Thoracic aorta (tissue), 2 donors: ENCODE results near the gene CFAP99. TPM values are rescaled to one million over a fixed set of nuclear protein-coding genes. Genes with fewer than 3 reads are reported as not detected.
A peak's percentile ranks its signal among the peaks of the same experiment; 100 is the strongest.

Experiments
- ATAC-seq: fragments of 150-250 bp; one replicate; pipeline ENCODE4 v1.8.0; 2017; ENCODE audit warnings: low read depth; ENCODE audit not compliant: insufficient number of reproducible peaks, low FRiP score
- DNase-seq: peaks from one replicate; pipeline ENCODE4 v3.0.0-alpha.2; 2020; ENCODE audit warnings: low spot score
- H3K27ac ChIP-seq, 2 donors: fragments of 200-600 bp; sonication (generic); 1 replicate in 1 of 2; 2 replicates in 1 of 2; pipeline ENCODE4 v1.5.1; 2016; ENCODE audit warnings: mild to moderate bottlenecking in 2 of 2, moderate library complexity in 2 of 2
- H3K27me3 ChIP-seq: fragments of 200-600 bp; sonication (generic); replicated peaks from 2 replicates; pipeline ENCODE4 v1.6.0; 2016; ENCODE audit warnings: mild to moderate bottlenecking; ENCODE audit not compliant: insufficient read depth
- H3K36me3 ChIP-seq: fragments of 200-600 bp; sonication (generic); one replicate; pipeline ENCODE4 v1.5.1; 2016
- H3K4me1 ChIP-seq, 2 donors: fragments of 200-600 bp; sonication (generic); 1 replicate in 1 of 2; 2 replicates in 1 of 2; pipeline versions ENCODE4 v1.5.1 to v1.6.0; 2016; ENCODE audit warnings: low read depth in 2 of 2, mild to moderate bottlenecking in 1 of 2; ENCODE audit not compliant: control insufficient read depth in 1 of 2
- H3K4me3 ChIP-seq: fragments of 200-600 bp; sonication (generic); 2 replicates; pipeline ENCODE4 v1.5.1; 2016; ENCODE audit warnings: mild to moderate bottlenecking
- H3K9me3 ChIP-seq: fragments of 200-600 bp; sonication (generic); 2 replicates; pipeline ENCODE4 v1.5.1; 2016
- CTCF ChIP-seq: fragments of 200-600 bp; sonication (generic); IDR thresholded peaks from one replicate; pipeline ENCODE4 v1.5.1; 2019; ENCODE audit warnings: antibody characterized with exemption
- total RNA-seq, 2 donors: library from RNA; depleted of rRNA; stranded (reverse); fragments of >200 nt; gene quantifications; one replicate each; pipeline versions ENCODE4 v1.1.0 to v1.2.3, GENCODE V29; 2016

The CFAP99 gene
- total RNA-seq, 2 donors from 2014 or later, result not detected

- DNase-seq (no peak), ATAC-seq (no peak)
- peaks cover 45 to 58% of the 10 kb centered on the region in 2 donors for H3K4me1 ChIP-seq
- no peak for TF ChIP-seq CTCF
- H3K27me3 ChIP-seq, result no peaks in the 10 kb centered on the region
- no peaks in the 10 kb centered on the region for H3K36me3 ChIP-seq
- no peaks in the 10 kb centered on the region for H3K9me3 ChIP-seq
- H3K27ac ChIP-seq, result peak overlapping the region in 1 of 2 donors; percentile 24
- no peak overlapping the region for H3K4me3 ChIP-seq
Observed at GRCh38 chr4:2484993-2485392, 66.2 kb downstream of the CFAP99 start.

- ATAC-seq (no peak), DNase-seq (no peak)
- H3K4me1 ChIP-seq, result peaks cover 38 to 56% of the 10 kb centered on the region in 2 donors
- H3K27me3 ChIP-seq, result no peaks in the 10 kb centered on the region
- peaks cover 5% of the 10 kb centered on the region for H3K36me3 ChIP-seq
- no peaks in the 10 kb centered on the region for H3K9me3 ChIP-seq
- TF ChIP-seq CTCF, result no peak
- no peak overlapping the region for H3K4me3 ChIP-seq
- no peak overlapping the region for H3K27ac ChIP-seq
Observed at GRCh38 chr4:2485956-2486355, 67.2 kb downstream of the CFAP99 start.

GRCh38 chr4:2486981-2487380 is 68.2 kb downstream of the CFAP99 start:
- Histone ChIP-seq H3K4me1 (peaks cover 31 to 46% of the 10 kb centered on the region in 2 donors), H3K9me3 (no peaks in the 10 kb centered on the region), H3K4me3 (no peak overlapping the region), H3K27me3 (no peaks in the 10 kb centered on the region), H3K36me3 (peaks cover 15% of the 10 kb centered on the region), H3K27ac (no peak overlapping the region)
- DNase-seq (no peak), ATAC-seq (no peak)
- no peak for TF ChIP-seq CTCF

GRCh38 chr4:2487632-2488031 is 68.9 kb downstream of the CFAP99 start:
- H3K36me3 ChIP-seq, result peaks cover 20% of the 10 kb centered on the region
- DNase-seq (no peak), ATAC-seq (no peak)
- no peak overlapping the region for H3K4me3 ChIP-seq
- no peak overlapping the region for H3K27ac ChIP-seq
- TF ChIP-seq CTCF, result no peak
- H3K27me3 ChIP-seq, result no peaks in the 10 kb centered on the region
- H3K9me3 ChIP-seq, result no peaks in the 10 kb centered on the region
- peaks cover 25 to 39% of the 10 kb centered on the region in 2 donors for H3K4me1 ChIP-seq

GRCh38 chr4:2489081-2489805 is 70.5 kb downstream of the CFAP99 start:
- DNase-seq (no peak), ATAC-seq (no peak)
- TF ChIP-seq CTCF, result no peak
- Histone ChIP-seq H3K9me3 (peaks cover 4% of the 10 kb centered on the region), H3K27me3 (no peaks in the 10 kb centered on the region), H3K4me1 (peaks cover 15 to 29% of the 10 kb centered on the region in 2 donors), H3K27ac (no peak overlapping the region), H3K36me3 (peaks cover 28% of the 10 kb centered on the region), H3K4me3 (no peak overlapping the region)
